ENCODE results near the gene TUBA1B. TPM values are rescaled to one million over a fixed set of nuclear protein-coding genes. Genes with fewer than 3 reads are reported as not detected.

TUBA1B gene
- total RNA-seq, 1 donor = 1,471 TPM

GRCh38 chr12:49089821-49090773 lies 41.1 kb downstream of the TUBA1B start:
- TF ChIP-seq, protein P1, sequence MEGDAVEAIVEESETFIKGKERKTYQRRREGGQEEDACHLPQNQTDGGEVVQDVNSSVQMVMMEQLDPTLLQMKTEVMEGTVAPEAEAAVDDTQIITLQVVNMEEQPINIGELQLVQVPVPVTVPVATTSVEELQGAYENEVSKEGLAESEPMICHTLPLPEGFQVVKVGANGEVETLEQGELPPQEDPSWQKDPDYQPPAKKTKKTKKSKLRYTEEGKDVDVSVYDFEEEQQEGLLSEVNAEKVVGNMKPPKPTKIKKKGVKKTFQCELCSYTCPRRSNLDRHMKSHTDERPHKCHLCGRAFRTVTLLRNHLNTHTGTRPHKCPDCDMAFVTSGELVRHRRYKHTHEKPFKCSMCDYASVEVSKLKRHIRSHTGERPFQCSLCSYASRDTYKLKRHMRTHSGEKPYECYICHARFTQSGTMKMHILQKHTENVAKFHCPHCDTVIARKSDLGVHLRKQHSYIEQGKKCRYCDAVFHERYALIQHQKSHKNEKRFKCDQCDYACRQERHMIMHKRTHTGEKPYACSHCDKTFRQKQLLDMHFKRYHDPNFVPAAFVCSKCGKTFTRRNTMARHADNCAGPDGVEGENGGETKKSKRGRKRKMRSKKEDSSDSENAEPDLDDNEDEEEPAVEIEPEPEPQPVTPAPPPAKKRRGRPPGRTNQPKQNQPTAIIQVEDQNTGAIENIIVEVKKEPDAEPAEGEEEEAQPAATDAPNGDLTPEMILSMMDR (IDR thresholded peaks at IDR 0.05; ENCODE audit: insufficient read depth, low read depth, low read length) = no peak
- peak; percentile 50 for DNase-seq (ENCODE audit: low read depth)
- H3K4me3 ChIP-seq (ENCODE audit: low read depth, low read length) = peak overlapping the region; percentile 40

DNA sequence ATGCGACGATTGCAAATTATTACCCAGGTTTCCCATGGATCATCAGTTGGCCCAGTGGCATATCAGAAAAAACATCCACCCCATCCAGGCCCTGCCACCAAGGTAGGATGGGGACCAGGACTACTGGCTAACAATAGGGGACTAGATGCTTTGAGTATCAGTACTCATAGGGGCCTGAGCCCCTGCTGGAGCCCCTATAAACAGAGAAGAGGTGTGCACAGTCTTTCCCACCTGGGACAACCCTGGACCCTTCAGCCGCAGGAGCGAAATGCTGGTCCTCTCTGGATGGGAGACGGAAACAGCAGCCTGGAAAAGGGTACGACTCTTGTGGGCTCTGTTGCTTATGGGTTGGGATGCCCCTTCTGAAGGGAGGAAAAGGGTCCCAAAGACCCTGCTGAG lies 42.3 kb downstream of the TUBA1B start:
- H3K4me3 ChIP-seq (ENCODE audit: low read depth, low read length) = no peak overlapping the region
- DNase-seq (ENCODE audit: low read depth) = no peak
- TF ChIP-seq, protein P1 (IDR thresholded peaks at IDR 0.05; ENCODE audit: insufficient read depth, low read depth, low read length) = no peak

GRCh38 chr12:49088150-49088931 lies 42.9 kb downstream of the TUBA1B start:
- no peak overlapping the region for H3K4me3 ChIP-seq (ENCODE audit: low read depth, low read length)
- TF ChIP-seq, protein P1 (IDR thresholded peaks at IDR 0.05; ENCODE audit: insufficient read depth, low read depth, low read length) = peak; percentile 88
- DNase-seq (ENCODE audit: low read depth) = peak; percentile 90

DNA sequence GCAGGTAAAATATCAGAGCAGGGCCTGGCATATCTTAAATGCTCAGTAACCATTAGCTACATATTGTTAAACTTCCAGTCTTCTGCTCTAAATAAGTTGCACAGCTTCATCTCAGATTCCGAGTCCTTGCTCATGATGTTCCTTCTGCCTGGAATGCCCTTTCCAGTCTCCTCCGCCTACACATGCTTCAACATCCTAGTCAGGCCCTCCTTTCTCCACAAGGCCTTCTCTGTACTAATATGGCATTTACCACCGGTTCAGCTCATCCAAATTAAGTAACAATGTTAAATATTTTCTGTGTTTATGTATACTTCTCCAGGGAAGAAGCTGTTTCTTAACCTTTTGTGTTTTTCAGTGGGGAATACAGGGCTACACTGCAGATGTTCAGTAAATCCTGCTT lies 45.1 kb downstream of the TUBA1B start:
- peak; percentile 69 for DNase-seq (ENCODE audit: low read depth)
- no peak overlapping the region for H3K4me3 ChIP-seq (ENCODE audit: low read depth, low read length)
- TF ChIP-seq, protein P1 (IDR thresholded peaks at IDR 0.05; ENCODE audit: insufficient read depth, low read depth, low read length) = no peak

GRCh38 chr12:49084438-49084837 lies 46.8 kb downstream of the TUBA1B start:
- H3K4me3 ChIP-seq (ENCODE audit: low read depth, low read length) = no peak overlapping the region
- TF ChIP-seq, protein P1 (IDR thresholded peaks at IDR 0.05; ENCODE audit: insufficient read depth, low read depth, low read length) = no peak
- DNase-seq (ENCODE audit: low read depth) = no peak

GRCh38 chr12:49079793-49080192 lies 51.4 kb downstream of the TUBA1B start:
- no peak for DNase-seq (ENCODE audit: low read depth)
- TF ChIP-seq, protein P1 (IDR thresholded peaks at IDR 0.05; ENCODE audit: insufficient read depth, low read depth, low read length) = no peak
- H3K4me3 ChIP-seq (ENCODE audit: low read depth, low read length) = no peak overlapping the region

Small RNA genes lying within 50 kb of the gene (small RNA-seq; reads per million reads assigned to genes)
- gene RF00019 = not detected

Other genes with a start within 250 kb of the TUBA1B start
- 21.9 and 25.5 TPM in 2 replicates for gene FKBP11, start 205.9 kb downstream of the TUBA1B start, total RNA-seq
- 49.3 and 68.2 TPM in 2 replicates for gene ARF3, start 173.9 kb downstream of the TUBA1B start, total RNA-seq
- gene WNT10B, start 159.7 kb downstream of the TUBA1B start, total RNA-seq = not detected in 2 replicates
- not detected in 2 replicates for gene WNT1, start 153.1 kb downstream of the TUBA1B start, total RNA-seq
- under 0.01 and 0.32 TPM in 2 replicates for gene DDN, start 132.0 kb downstream of the TUBA1B start, total RNA-seq
- gene PRKAG1, start 112.6 kb downstream of the TUBA1B start, total RNA-seq = 61.2 and 62.2 TPM in 2 replicates
- gene KMT2D, start 70.6 kb downstream of the TUBA1B start, total RNA-seq = 32.2 and 37.1 TPM in 2 replicates
- gene RHEBL1, start 61.4 kb downstream of the TUBA1B start, total RNA-seq = 0.64 and 0.86 TPM in 2 replicates
- gene DHH, start 36.6 kb downstream of the TUBA1B start, total RNA-seq = not detected in 2 replicates
- 47.9 and 71.2 TPM in 2 replicates for gene LMBR1L, start 20.5 kb downstream of the TUBA1B start, total RNA-seq
- 834 and 982 TPM in 2 replicates for gene TUBA1A, start 57.7 kb upstream of the TUBA1B start, total RNA-seq
- gene TUBA1C, start 133.7 kb upstream of the TUBA1B start, total RNA-seq = 376 and 609 TPM in 2 replicates
- under 0.01 TPM in 1 of 2 replicates, not detected in the other for gene PRPH, start 163.8 kb upstream of the TUBA1B start, total RNA-seq
- 11.3 and 14.7 TPM in 2 replicates for gene TROAP, start 191.9 kb upstream of the TUBA1B start, total RNA-seq
- gene C1QL4, start 205.8 kb upstream of the TUBA1B start, total RNA-seq = under 0.01 TPM in 1 of 2 replicates, not detected in the other
- 1.7 and 2.6 TPM in 2 replicates for gene DNAJC22, start 215.5 kb upstream of the TUBA1B start, total RNA-seq
- gene SPATS2, start 236.1 kb upstream of the TUBA1B start, total RNA-seq = 30.6 and 32.4 TPM in 2 replicates

Data from fibroblast of villous mesenchyme (primary cell).